ENCODE measurements around the gene TMEM86B.

The TMEM86B gene

GRCh38 chr19:55212447-55212846 lies 16.1 kb downstream of the TMEM86B start:
- DNase-seq = peak; percentile 59

- DNase-seq = peak; percentile 98
Measured at GRCh38 chr19:55209693-55210472, 18.7 kb downstream of the TMEM86B start.

GRCh38 chr19:55208880-55209692 lies 19.5 kb downstream of the TMEM86B start, which contains the start of gene PTPRH:
TSS of gene PTPRH (minus strand) at chr19:55209501. CDS start at chr19:55209433, 68 bp downstream.
- DNase-seq = peak; percentile 90

- DNase-seq = peak; percentile 96
Measured at GRCh38 chr19:55206664-55207500, 21.7 kb downstream of the TMEM86B start.

GRCh38 chr19:55202199-55202598 lies 26.4 kb downstream of the TMEM86B start:
- DNase-seq = peak; percentile 25

GRCh38 chr19:55199620-55200204 lies 28.9 kb downstream of the TMEM86B start:
- no peak for DNase-seq

- DNase-seq = no peak
Measured at GRCh38 chr19:55198651-55199050, 29.9 kb downstream of the TMEM86B start.

GRCh38 chr19:55197528-55197927 lies 31.0 kb downstream of the TMEM86B start:
- peak; percentile 49 for DNase-seq

GRCh38 chr19:55196803-55197202 lies 31.8 kb downstream of the TMEM86B start:
- DNase-seq = peak; percentile 39

GRCh38 chr19:55193481-55193880 lies 35.1 kb downstream of the TMEM86B start:
- no peak for DNase-seq

- no peak for DNase-seq
Measured at GRCh38 chr19:55189403-55189835, 39.1 kb downstream of the TMEM86B start.

- DNase-seq = no peak
Measured at GRCh38 chr19:55188625-55189024, 39.9 kb downstream of the TMEM86B start.

GRCh38 chr19:55186080-55186479 lies 42.5 kb downstream of the TMEM86B start:
- no peak for DNase-seq

- no peak for DNase-seq
Measured at GRCh38 chr19:55181740-55182139, 46.8 kb downstream of the TMEM86B start.

GRCh38 chr19:55179606-55180484 lies 48.7 kb downstream of the TMEM86B start, which contains the start of gene SYT5:
TSS of gene SYT5 (minus strand) at chr19:55180289. CDS start at chr19:55179041, 1,248 bp downstream.
- DNase-seq = peak; percentile 84

- peak; percentile 97 for DNase-seq
Measured at GRCh38 chr19:55178781-55179599, 49.6 kb downstream of the TMEM86B start.

Measured in DMS53 (cell line).